Measurements from ENCODE around the gene PTBP1. TPM values are rescaled to one million over a fixed set of nuclear protein-coding genes. Genes with fewer than 3 reads are reported as not detected.

Gene PTBP1
- total RNA-seq, 1 donor from 2014 or later, result 237 TPM

DNA sequence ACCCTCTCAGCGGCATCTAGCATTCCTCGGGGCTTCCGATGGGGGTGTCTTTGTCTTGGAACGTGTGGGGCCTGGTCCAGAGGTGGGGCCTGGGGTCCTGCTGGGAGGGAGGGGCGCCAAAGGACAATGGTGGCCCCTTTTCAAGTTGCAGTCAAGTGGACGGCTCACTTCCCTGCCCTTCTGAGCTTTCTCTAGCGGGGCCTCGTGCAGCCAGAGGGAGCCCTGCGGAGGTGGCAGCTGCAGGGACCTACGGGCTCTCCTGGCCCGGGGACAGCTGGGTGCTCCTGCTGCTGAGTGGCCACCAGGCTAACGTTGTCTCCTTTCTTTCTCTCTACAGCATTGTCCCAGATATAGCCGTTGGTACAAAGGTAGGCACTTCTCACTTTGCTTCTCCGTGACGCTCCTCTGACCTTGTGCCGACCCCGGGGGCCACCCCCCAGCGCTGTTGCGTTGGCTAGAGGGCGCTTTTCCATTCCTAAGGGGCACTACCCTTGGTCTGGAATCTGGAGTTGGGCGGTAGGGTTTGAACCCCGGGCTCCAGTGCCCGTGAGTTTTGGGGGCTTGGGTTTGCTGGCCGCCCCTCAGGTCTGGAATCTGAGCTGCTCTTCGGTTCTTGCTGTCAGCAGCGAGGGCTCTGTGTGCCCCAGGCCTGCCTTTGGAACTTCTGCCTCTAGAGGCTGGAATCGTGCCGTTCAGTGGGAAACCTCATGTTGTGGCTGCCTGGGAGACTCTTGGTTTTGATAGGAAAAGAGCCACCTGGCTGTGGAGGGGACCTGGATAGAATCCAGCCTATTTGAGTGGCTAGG is 2.0 kb downstream of the PTBP1 start:
- H3K9me3 ChIP-seq (ENCODE audit: low read depth), result no peaks in the 10 kb centered on the region
- no peaks in the 10 kb centered on the region for H3K36me3 ChIP-seq
- Mint-ChIP-seq H3K9me3 (no peaks in the 10 kb centered on the region), H3K4me3 (peak overlapping the region; percentile 97), H3K4me1 (peaks cover 47% of the 10 kb centered on the region), H3K27me3 (ENCODE audit: insufficient read depth, low read depth) (peaks cover 13% of the 10 kb centered on the region), H3K27ac (peak overlapping the region; percentile 66), H3K36me3 (peaks cover 16% of the 10 kb centered on the region)
- peak overlapping the region; percentile 89 for H3K4me3 ChIP-seq
- no peaks in the 10 kb centered on the region for H3K27me3 ChIP-seq
- H2AFZ ChIP-seq (replicated peaks), result no peak overlapping the region
- peak overlapping the region; percentile 94 for H3K9ac ChIP-seq
- H3K4me1 ChIP-seq, result peaks cover 39% of the 10 kb centered on the region
- TF ChIP-seq EZH2 (IDR thresholded peaks at IDR 0.05), result no peak
- TF ChIP-seq EZH2phosphoT487 (IDR thresholded peaks at IDR 0.05), result no peak
- TF ChIP-seq, protein P1, sequence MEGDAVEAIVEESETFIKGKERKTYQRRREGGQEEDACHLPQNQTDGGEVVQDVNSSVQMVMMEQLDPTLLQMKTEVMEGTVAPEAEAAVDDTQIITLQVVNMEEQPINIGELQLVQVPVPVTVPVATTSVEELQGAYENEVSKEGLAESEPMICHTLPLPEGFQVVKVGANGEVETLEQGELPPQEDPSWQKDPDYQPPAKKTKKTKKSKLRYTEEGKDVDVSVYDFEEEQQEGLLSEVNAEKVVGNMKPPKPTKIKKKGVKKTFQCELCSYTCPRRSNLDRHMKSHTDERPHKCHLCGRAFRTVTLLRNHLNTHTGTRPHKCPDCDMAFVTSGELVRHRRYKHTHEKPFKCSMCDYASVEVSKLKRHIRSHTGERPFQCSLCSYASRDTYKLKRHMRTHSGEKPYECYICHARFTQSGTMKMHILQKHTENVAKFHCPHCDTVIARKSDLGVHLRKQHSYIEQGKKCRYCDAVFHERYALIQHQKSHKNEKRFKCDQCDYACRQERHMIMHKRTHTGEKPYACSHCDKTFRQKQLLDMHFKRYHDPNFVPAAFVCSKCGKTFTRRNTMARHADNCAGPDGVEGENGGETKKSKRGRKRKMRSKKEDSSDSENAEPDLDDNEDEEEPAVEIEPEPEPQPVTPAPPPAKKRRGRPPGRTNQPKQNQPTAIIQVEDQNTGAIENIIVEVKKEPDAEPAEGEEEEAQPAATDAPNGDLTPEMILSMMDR (IDR thresholded peaks at IDR 0.05), result no peak
- H3K27ac ChIP-seq, result no peak overlapping the region
- H3K4me2 ChIP-seq, result peak overlapping the region; percentile 94
- peak; percentile 79 for DNase-seq (ENCODE audit: low spot score)
- H3F3A ChIP-seq (ENCODE audit: low read depth), result peaks cover 34% of the 10 kb centered on the region
- H4K20me1 ChIP-seq (ENCODE audit: low read depth), result peaks cover 64% of the 10 kb centered on the region
- H3K79me2 ChIP-seq (ENCODE audit: low read depth), result peaks cover 65% of the 10 kb centered on the region

DNA sequence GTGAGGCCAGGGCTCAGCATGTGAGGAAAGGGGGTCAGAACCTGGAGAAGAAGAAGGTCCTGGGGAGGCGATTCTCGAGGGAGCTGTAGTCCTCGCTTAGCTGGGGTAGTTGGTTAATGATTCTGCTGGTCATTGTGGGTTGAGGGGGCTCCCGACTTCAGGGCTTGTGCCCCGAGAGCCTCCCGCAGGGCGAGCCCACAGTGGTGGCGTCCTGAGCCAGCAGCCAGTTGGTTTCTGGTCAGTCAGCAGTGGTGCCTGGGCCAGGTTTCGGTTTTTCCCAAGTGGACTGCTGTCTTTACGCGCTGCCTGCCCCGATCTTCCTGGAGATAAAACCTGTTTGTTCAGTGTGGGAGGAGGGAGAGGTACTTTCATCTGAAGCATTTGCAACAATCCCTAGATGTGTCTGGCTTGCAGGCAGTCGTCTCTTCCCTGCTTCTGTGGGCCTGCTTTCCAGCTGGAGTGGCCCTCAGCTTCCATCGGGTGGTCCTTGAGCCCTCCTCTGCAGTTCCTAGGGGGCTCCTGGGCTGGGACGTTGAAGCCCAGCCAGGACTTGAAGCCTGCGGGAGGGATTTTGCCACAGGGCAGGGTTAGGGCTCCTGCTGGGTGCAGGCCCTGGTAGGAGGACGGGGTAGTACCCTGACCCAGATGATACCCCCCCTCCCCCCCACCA is 3.2 kb downstream of the PTBP1 start:
- H3K36me3 ChIP-seq, result no peaks in the 10 kb centered on the region
- DNase-seq (ENCODE audit: low spot score), result no peak
- H3K27ac ChIP-seq, result no peak overlapping the region
- Mint-ChIP-seq H3K27ac (peak overlapping the region; percentile 73), H3K4me3 (peak overlapping the region; percentile 97), H3K27me3 (ENCODE audit: insufficient read depth, low read depth) (peaks cover 13% of the 10 kb centered on the region), H3K36me3 (peaks cover 19% of the 10 kb centered on the region), H3K9me3 (no peaks in the 10 kb centered on the region), H3K4me1 (peaks cover 47% of the 10 kb centered on the region)
- no peak overlapping the region for H3K9ac ChIP-seq
- H3K4me3 ChIP-seq, result peak overlapping the region; percentile 89
- H2AFZ ChIP-seq (replicated peaks), result no peak overlapping the region
- peaks cover 77% of the 10 kb centered on the region for H3K79me2 ChIP-seq (ENCODE audit: low read depth)
- H3K27me3 ChIP-seq, result no peaks in the 10 kb centered on the region
- peak overlapping the region; percentile 94 for H3K4me2 ChIP-seq
- H3F3A ChIP-seq (ENCODE audit: low read depth), result peaks cover 43% of the 10 kb centered on the region
- H3K9me3 ChIP-seq (ENCODE audit: low read depth), result no peaks in the 10 kb centered on the region
- peaks cover 77% of the 10 kb centered on the region for H4K20me1 ChIP-seq (ENCODE audit: low read depth)
- peaks cover 39% of the 10 kb centered on the region for H3K4me1 ChIP-seq
- no peak for TF ChIP-seq EZH2 (IDR thresholded peaks at IDR 0.05)
- TF ChIP-seq EZH2phosphoT487 (IDR thresholded peaks at IDR 0.05), result no peak
- TF ChIP-seq, protein P1 (IDR thresholded peaks at IDR 0.05), result no peak

DNA sequence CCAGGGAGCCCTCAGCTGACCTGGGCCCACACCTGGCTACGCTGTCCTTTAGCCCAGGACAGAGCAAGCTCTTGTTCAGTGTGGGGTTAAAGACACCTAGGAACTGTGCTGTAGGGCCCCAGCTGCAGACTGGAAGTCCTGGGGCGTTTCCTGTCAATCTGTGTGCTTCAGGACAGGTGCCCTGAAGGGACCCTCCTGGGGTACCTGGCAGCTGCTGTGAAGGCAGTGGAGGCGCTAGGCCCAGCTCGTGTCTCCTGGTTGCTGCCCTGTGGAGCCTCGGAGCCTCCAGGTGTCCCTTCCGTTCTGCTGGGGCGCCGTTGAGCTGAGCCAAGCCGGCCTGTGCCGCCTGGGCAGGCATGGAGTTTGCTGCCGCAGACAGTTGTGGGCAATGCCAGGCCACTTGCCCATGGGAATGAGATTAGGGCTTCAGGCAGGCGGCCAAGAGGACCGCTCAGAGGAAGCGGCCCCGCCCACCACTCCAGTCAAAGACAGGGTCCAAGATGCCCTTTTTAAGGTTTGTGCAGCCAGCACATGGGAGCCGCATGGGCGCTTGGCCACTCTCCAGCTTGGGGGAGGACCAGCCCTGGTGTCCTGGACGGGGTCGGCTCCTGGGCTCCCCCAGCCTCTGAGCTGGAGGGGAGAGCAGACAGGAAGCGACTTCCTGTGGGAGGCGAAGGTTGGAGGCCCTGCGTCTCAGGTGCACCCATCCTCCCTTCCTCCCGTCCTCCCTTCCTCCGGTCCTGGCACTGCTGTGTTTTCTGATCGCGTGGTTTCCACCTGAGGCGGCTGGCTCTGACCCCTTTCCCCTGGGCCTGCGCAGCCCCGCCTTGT is 4.0 kb downstream of the PTBP1 start:
- Histone ChIP-seq H3K9ac (peak overlapping the region; percentile 11), H3K36me3 (no peaks in the 10 kb centered on the region), H3K4me3 (no peak overlapping the region), H3K27me3 (no peaks in the 10 kb centered on the region), H3K79me2 (ENCODE audit: low read depth) (peaks cover 85% of the 10 kb centered on the region), H2AFZ (replicated peaks) (no peak overlapping the region), H3F3A (ENCODE audit: low read depth) (peaks cover 41% of the 10 kb centered on the region), H3K4me2 (peak overlapping the region; percentile 53), H3K4me1 (peaks cover 39% of the 10 kb centered on the region), H3K27ac (no peak overlapping the region), H4K20me1 (ENCODE audit: low read depth) (peaks cover 84% of the 10 kb centered on the region), H3K9me3 (ENCODE audit: low read depth) (no peaks in the 10 kb centered on the region)
- H3K27ac Mint-ChIP-seq, result no peak overlapping the region
- peaks cover 47% of the 10 kb centered on the region for H3K4me1 Mint-ChIP-seq
- peak overlapping the region; percentile 74 for H3K4me3 Mint-ChIP-seq
- H3K36me3 Mint-ChIP-seq, result peaks cover 19% of the 10 kb centered on the region
- H3K9me3 Mint-ChIP-seq, result no peaks in the 10 kb centered on the region
- TF ChIP-seq EZH2phosphoT487 (IDR thresholded peaks at IDR 0.05) (no peak), EZH2 (IDR thresholded peaks at IDR 0.05) (no peak)
- TF ChIP-seq, protein P1 (IDR thresholded peaks at IDR 0.05), result no peak
- no peak for DNase-seq (ENCODE audit: low spot score)
- peaks cover 13% of the 10 kb centered on the region for H3K27me3 Mint-ChIP-seq (ENCODE audit: insufficient read depth, low read depth)

All from neural progenitor cell (in vitro differentiated cells).